ENCODE measurements around the gene EVA1B. TPM values are rescaled to one million over a fixed set of nuclear protein-coding genes. Genes with fewer than 3 reads are reported as not detected.

Gene EVA1B
- total and polyA plus RNA-seq, 8 donors = 8.3 to 67.2 (median 29.8) TPM; not detected in 1

GRCh38 chr1:36287595-36287994 is 35.9 kb downstream of the EVA1B start:
- Histone ChIP-seq H3K4me1 (peaks cover 5 to 45% (median 25%) of the 10 kb centered on the region in 4 donors), H3K36me3 (peaks cover 59 to 91% (median 84%) of the 10 kb centered on the region in 4 donors), H3K9me3 (no peaks in the 10 kb centered on the region), H3K27ac (no peak overlapping the region), H3K4me3 (no peak overlapping the region), H3K27me3 (no peaks in the 10 kb centered on the region)
- intact Hi-C loops (cut with DNase I; ENCODE audit: low total_unique reads) = loop anchor here (10.0 kb wide), 1 partner anchor 63 kb away; the partner anchor contains the start of gene THRAP3
- DNase-seq = no peak
- TF ChIP-seq POLR2A (IDR thresholded peaks at IDR 0.05) (no peak), EP300 (IDR thresholded peaks at IDR 0.05) (no peak), POLR2AphosphoS5 (IDR thresholded peaks at IDR 0.05) (no peak), CTCF (IDR thresholded peaks at IDR 0.05) (no peak)
- 86 to 97% (median 90%) methylated on average over 5 of the region's 5 CpGs for WGBS, 5 donors

GRCh38 chr1:36286802-36287201 is 36.6 kb downstream of the EVA1B start:
- H3K27me3 ChIP-seq = no peaks in the 10 kb centered on the region
- peaks cover 54 to 86% (median 80%) of the 10 kb centered on the region in 4 donors for H3K36me3 ChIP-seq
- H3K4me1 ChIP-seq = peaks cover 5 to 53% (median 32%) of the 10 kb centered on the region in 4 donors
- TF ChIP-seq POLR2AphosphoS5 (IDR thresholded peaks at IDR 0.05) (no peak), POLR2A (IDR thresholded peaks at IDR 0.05) (no peak), CTCF (IDR thresholded peaks at IDR 0.05) (no peak), EP300 (IDR thresholded peaks at IDR 0.05) (no peak)
- H3K27ac ChIP-seq = peak overlapping the region in 1 of 5 donors; percentile 57
- intact Hi-C loops (cut with DNase I; ENCODE audit: low total_unique reads) = loop anchor here (10.0 kb wide), 1 partner anchor 62 kb away; the partner anchor contains the start of gene THRAP3
- no peaks in the 10 kb centered on the region for H3K9me3 ChIP-seq
- 87 to 94% (median 92%) methylated on average over 11 to 13 of the region's 13 CpGs for WGBS, 5 donors
- no peak for DNase-seq
- H3K4me3 ChIP-seq = no peak overlapping the region

GRCh38 chr1:36285443-36286101 is 37.9 kb downstream of the EVA1B start:
- H3K27me3 ChIP-seq = no peaks in the 10 kb centered on the region
- DNase-seq = peak; percentile 69 to 95
- peaks cover 5 to 59% (median 36%) of the 10 kb centered on the region in 4 donors for H3K4me1 ChIP-seq
- no peaks in the 10 kb centered on the region for H3K9me3 ChIP-seq
- peaks cover 43 to 74% (median 68%) of the 10 kb centered on the region in 4 donors for H3K36me3 ChIP-seq
- TF ChIP-seq POLR2AphosphoS5 (IDR thresholded peaks at IDR 0.05) = peak in 2 of 3 donors; percentile 17 to 69
- TF ChIP-seq EP300 (IDR thresholded peaks at IDR 0.05) = no peak
- peak in 5 of 7 experiments; percentile 41 to 75 (median 69) for TF ChIP-seq CTCF (IDR thresholded peaks at IDR 0.05)
- H3K4me3 ChIP-seq = no peak overlapping the region
- peak overlapping the region in 4 of 5 donors; percentile 13 to 57 (median 23) for H3K27ac ChIP-seq
- 39 to 44% (median 44%) methylated on average over 7 of the region's 7 CpGs for WGBS, 5 donors
- intact Hi-C loops (cut with DNase I; ENCODE audit: low total_unique reads) = loop anchor here (10.0 kb wide), 1 partner anchor 61 kb away; the partner anchor contains the start of gene THRAP3

GRCh38 chr1:36284517-36284916 is 38.9 kb downstream of the EVA1B start:
- no peak for DNase-seq
- H3K4me3 ChIP-seq = no peak overlapping the region
- H3K36me3 ChIP-seq = peaks cover 32 to 63% (median 57%) of the 10 kb centered on the region in 4 donors
- intact Hi-C loops (cut with DNase I; ENCODE audit: low total_unique reads) = loop anchor here (10.0 kb wide), 1 partner anchor 60 kb away; the partner anchor contains the start of gene THRAP3
- no peaks in the 10 kb centered on the region for H3K27me3 ChIP-seq
- H3K27ac ChIP-seq = peak overlapping the region in 3 of 5 donors; percentile 11 to 57 (median 42)
- no peaks in the 10 kb centered on the region for H3K9me3 ChIP-seq
- 20 to 49% (median 41%) methylated on average over 1 of the region's 1 CpG for WGBS, 5 donors
- no peak for TF ChIP-seq CTCF (IDR thresholded peaks at IDR 0.05)
- no peak for TF ChIP-seq POLR2AphosphoS5 (IDR thresholded peaks at IDR 0.05)
- no peak for TF ChIP-seq POLR2A (IDR thresholded peaks at IDR 0.05)
- TF ChIP-seq EP300 (IDR thresholded peaks at IDR 0.05) = no peak
- peaks cover 7 to 65% (median 46%) of the 10 kb centered on the region in 4 donors for H3K4me1 ChIP-seq

Measured in stomach (tissue), 9 donors.